ENCODE results near the gene MTUS2. TPM values are rescaled to one million over a fixed set of nuclear protein-coding genes. Genes with fewer than 3 reads are reported as not detected.
"Not testable (repeated sequence)": the region's sequence is repeated elsewhere in the genome, so short reads cannot be mapped to it uniquely, and the experiment has no call there.

The MTUS2 gene
- total RNA-seq, 6 experiments from 2014 or later, result 0.07 to 0.15 (median 0.14) TPM; not detected in 1

- H3K9me3 Mint-ChIP-seq, result no peaks in the 10 kb centered on the region; the same call in none of the 2 replicates
- no peak overlapping the region for H3K4me3 Mint-ChIP-seq
- H3K36me3 Mint-ChIP-seq (ENCODE audit: low read depth), result no peaks in the 10 kb centered on the region; the same call in 1 of the 2 replicates
- no peak overlapping the region for H3K27ac Mint-ChIP-seq
- no peak for TF ChIP-seq CTCF (IDR thresholded peaks at IDR 0.05)
- no peaks in the 10 kb centered on the region for H3K4me1 Mint-ChIP-seq (ENCODE audit: low read depth)
- no peak for DNase-seq
- peaks cover 2% of the 10 kb centered on the region; the same call in 1 of the 2 replicates for H3K27me3 Mint-ChIP-seq (ENCODE audit: insufficient read depth)
Observed at GRCh38 chr13:29339386-29340272, 519.5 kb downstream of the MTUS2 start.

GRCh38 chr13:29345860-29346582 lies 525.9 kb downstream of the MTUS2 start:
- not testable (repeated sequence) for H3K4me1 Mint-ChIP-seq (ENCODE audit: low read depth); H3K27ac Mint-ChIP-seq; H3K36me3 Mint-ChIP-seq (ENCODE audit: low read depth); DNase-seq; H3K9me3 Mint-ChIP-seq; H3K4me3 Mint-ChIP-seq
- H3K27me3 Mint-ChIP-seq (ENCODE audit: insufficient read depth), result peaks cover 20% of the 10 kb centered on the region

- no peaks in the 10 kb centered on the region for H3K36me3 Mint-ChIP-seq (ENCODE audit: low read depth)
- no peaks in the 10 kb centered on the region for H3K4me1 Mint-ChIP-seq (ENCODE audit: low read depth)
- no peak overlapping the region for H3K4me3 Mint-ChIP-seq
- H3K27ac Mint-ChIP-seq, result no peak overlapping the region
- no peak for DNase-seq
- no peaks in the 10 kb centered on the region for H3K9me3 Mint-ChIP-seq
- H3K27me3 Mint-ChIP-seq (ENCODE audit: insufficient read depth), result peaks cover 40% of the 10 kb centered on the region
- TF ChIP-seq CTCF (IDR thresholded peaks at IDR 0.05), result no peak
Observed at GRCh38 chr13:29355029-29355428, 534.9 kb downstream of the MTUS2 start.

- H3K4me3 Mint-ChIP-seq, result no peak overlapping the region
- no peak for TF ChIP-seq CTCF (IDR thresholded peaks at IDR 0.05)
- no peak overlapping the region for H3K27ac Mint-ChIP-seq
- no peaks in the 10 kb centered on the region for H3K36me3 Mint-ChIP-seq (ENCODE audit: low read depth)
- peaks cover 38% of the 10 kb centered on the region for H3K27me3 Mint-ChIP-seq (ENCODE audit: insufficient read depth)
- no peaks in the 10 kb centered on the region for H3K9me3 Mint-ChIP-seq
- H3K4me1 Mint-ChIP-seq (ENCODE audit: low read depth), result peaks cover 5% of the 10 kb centered on the region; the same call in 1 of the 2 replicates
- DNase-seq, result no peak
Observed at GRCh38 chr13:29359181-29359580, 539.0 kb downstream of the MTUS2 start.

GRCh38 chr13:29361716-29362115 lies 541.6 kb downstream of the MTUS2 start:
- Mint-ChIP-seq H3K4me1 (ENCODE audit: low read depth) (peaks cover 5% of the 10 kb centered on the region; the same call in 1 of the 2 replicates), H3K36me3 (ENCODE audit: low read depth) (no peaks in the 10 kb centered on the region), H3K4me3 (no peak overlapping the region), H3K27me3 (ENCODE audit: insufficient read depth) (peaks cover 32% of the 10 kb centered on the region), H3K27ac (no peak overlapping the region), H3K9me3 (no peaks in the 10 kb centered on the region)
- no peak for DNase-seq
- TF ChIP-seq CTCF (IDR thresholded peaks at IDR 0.05), result no peak

All from HFFc6 (cell line).